Measurements from ENCODE around the gene TM2D3. TPM values are rescaled to one million over a fixed set of nuclear protein-coding genes. Genes with fewer than 3 reads are reported as not detected.
A peak's percentile ranks its signal among the peaks of the same experiment; 100 is the strongest.

The TM2D3 gene
- total RNA-seq, 1 donor from 2014 or later, result 50.7 TPM

GRCh38 chr15:101642361-101642760 is 9.8 kb downstream of the TM2D3 start:
- H3K27ac Mint-ChIP-seq (ENCODE audit: unreplicated experiment), result no peak overlapping the region
- TF ChIP-seq, protein P1, sequence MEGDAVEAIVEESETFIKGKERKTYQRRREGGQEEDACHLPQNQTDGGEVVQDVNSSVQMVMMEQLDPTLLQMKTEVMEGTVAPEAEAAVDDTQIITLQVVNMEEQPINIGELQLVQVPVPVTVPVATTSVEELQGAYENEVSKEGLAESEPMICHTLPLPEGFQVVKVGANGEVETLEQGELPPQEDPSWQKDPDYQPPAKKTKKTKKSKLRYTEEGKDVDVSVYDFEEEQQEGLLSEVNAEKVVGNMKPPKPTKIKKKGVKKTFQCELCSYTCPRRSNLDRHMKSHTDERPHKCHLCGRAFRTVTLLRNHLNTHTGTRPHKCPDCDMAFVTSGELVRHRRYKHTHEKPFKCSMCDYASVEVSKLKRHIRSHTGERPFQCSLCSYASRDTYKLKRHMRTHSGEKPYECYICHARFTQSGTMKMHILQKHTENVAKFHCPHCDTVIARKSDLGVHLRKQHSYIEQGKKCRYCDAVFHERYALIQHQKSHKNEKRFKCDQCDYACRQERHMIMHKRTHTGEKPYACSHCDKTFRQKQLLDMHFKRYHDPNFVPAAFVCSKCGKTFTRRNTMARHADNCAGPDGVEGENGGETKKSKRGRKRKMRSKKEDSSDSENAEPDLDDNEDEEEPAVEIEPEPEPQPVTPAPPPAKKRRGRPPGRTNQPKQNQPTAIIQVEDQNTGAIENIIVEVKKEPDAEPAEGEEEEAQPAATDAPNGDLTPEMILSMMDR (conservative IDR thresholded peaks at IDR 0.05), result no peak
- H3K36me3 Mint-ChIP-seq (ENCODE audit: low read depth), result peaks cover 8% of the 10 kb centered on the region
- no peak for DNase-seq (ENCODE audit: low read depth, low spot score)
- no peak overlapping the region for H3K4me3 Mint-ChIP-seq
- H3K9me3 Mint-ChIP-seq, result no peaks in the 10 kb centered on the region
- H3K4me1 Mint-ChIP-seq, result peaks cover 21% of the 10 kb centered on the region
- no peaks in the 10 kb centered on the region for H3K27me3 Mint-ChIP-seq (ENCODE audit: low read depth)

DNA sequence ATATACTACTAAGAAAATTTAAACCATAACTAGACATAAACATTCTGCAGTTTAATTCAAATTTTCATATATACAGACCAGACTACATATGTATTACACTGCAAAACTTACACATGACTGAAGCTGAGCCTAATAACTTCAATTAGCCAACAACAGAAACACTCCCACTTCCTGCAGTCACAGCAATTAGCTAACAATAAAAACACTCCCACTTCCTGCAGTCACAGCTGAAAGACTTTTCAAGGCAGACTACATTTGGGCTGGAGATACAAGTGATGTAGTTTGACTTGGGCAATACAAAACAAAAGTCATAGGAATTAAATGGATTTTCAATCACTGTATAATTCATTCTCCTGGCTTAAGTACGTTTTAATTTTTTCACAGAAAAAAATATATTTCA is 10.3 kb downstream of the TM2D3 start:
- H3K4me1 Mint-ChIP-seq, result peaks cover 21% of the 10 kb centered on the region
- no peak overlapping the region for H3K4me3 Mint-ChIP-seq
- H3K36me3 Mint-ChIP-seq (ENCODE audit: low read depth), result peaks cover 8% of the 10 kb centered on the region
- H3K27ac Mint-ChIP-seq (ENCODE audit: unreplicated experiment), result no peak overlapping the region
- no peaks in the 10 kb centered on the region for H3K27me3 Mint-ChIP-seq (ENCODE audit: low read depth)
- TF ChIP-seq, protein P1 (conservative IDR thresholded peaks at IDR 0.05), result no peak
- no peaks in the 10 kb centered on the region for H3K9me3 Mint-ChIP-seq
- no peak for DNase-seq (ENCODE audit: low read depth, low spot score)

DNA sequence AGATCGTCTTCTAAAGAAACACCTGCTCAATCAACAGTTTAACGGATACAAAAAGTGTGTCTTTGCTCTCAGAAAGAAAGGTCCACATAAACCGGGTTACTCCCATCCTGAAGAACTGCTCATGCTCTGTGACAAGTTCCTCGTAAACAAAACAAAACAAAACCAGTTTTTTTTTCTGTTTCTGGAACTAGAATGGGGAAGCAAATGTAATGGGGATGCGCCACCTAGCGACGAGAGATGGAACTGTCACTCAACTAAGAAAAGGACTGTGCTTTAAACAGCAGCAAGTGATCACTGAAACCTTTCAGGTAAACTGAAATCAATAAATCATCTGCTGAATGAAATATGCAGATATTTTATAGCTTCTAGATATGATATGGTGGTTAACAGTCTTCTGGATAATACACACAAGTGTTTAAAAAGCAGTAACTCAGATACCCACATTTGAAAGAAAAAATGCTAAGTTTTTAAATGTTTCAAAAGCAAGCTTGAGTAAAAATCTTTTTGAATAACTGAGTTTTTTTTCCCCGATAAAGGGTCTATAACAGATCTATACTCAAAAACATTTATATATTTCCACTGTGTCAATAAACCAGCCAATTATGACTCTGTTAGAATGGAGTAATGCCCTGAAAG is 10.9 kb downstream of the TM2D3 start:
- Mint-ChIP-seq H3K36me3 (ENCODE audit: low read depth) (peaks cover 8% of the 10 kb centered on the region), H3K4me1 (peaks cover 21% of the 10 kb centered on the region), H3K27ac (ENCODE audit: unreplicated experiment) (no peak overlapping the region), H3K4me3 (no peak overlapping the region), H3K9me3 (no peaks in the 10 kb centered on the region), H3K27me3 (ENCODE audit: low read depth) (no peaks in the 10 kb centered on the region)
- TF ChIP-seq, protein P1 (conservative IDR thresholded peaks at IDR 0.05), result peak; percentile 90
- peak; percentile 74 for DNase-seq (ENCODE audit: low read depth, low spot score)

- Mint-ChIP-seq H3K4me3 (no peak overlapping the region), H3K4me1 (peaks cover 21% of the 10 kb centered on the region), H3K27me3 (ENCODE audit: low read depth) (no peaks in the 10 kb centered on the region), H3K9me3 (no peaks in the 10 kb centered on the region), H3K27ac (ENCODE audit: unreplicated experiment) (no peak overlapping the region), H3K36me3 (ENCODE audit: low read depth) (peaks cover 6% of the 10 kb centered on the region)
- TF ChIP-seq, protein P1 (conservative IDR thresholded peaks at IDR 0.05), result no peak
- no peak for DNase-seq (ENCODE audit: low read depth, low spot score)
These were observed 12.5 kb downstream of the TM2D3 start for GRCh38 chr15:101639667-101640066.

DNA sequence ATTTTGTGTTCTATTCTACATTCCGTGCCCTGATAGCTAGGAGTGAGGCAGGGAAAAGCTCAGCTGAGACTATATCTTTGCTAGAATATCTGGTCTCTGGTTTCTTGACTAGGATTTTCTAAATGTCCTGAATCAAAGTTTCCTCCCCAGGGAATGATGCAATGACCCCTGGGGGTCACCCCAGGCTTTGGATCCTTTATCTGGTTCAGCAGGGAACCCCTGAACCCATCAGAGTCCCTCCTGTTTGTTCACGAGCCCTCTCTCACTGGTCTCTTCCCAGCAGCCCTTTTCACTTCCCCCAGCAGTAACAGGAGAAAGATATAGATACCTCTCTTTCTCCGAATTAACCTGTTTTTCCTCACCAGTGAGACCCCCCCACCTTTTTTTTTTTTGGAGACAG is 14.3 kb downstream of the TM2D3 start:
- Mint-ChIP-seq H3K27ac (ENCODE audit: unreplicated experiment) (no peak overlapping the region), H3K36me3 (ENCODE audit: low read depth) (peaks cover 5% of the 10 kb centered on the region), H3K27me3 (ENCODE audit: low read depth) (no peaks in the 10 kb centered on the region), H3K9me3 (no peaks in the 10 kb centered on the region), H3K4me3 (no peak overlapping the region), H3K4me1 (peaks cover 21% of the 10 kb centered on the region)
- TF ChIP-seq, protein P1 (conservative IDR thresholded peaks at IDR 0.05), result no peak
- no peak for DNase-seq (ENCODE audit: low read depth, low spot score)

Measured in neural crest cell (in vitro differentiated cells).